Adipocyte (in vitro differentiated cells): ENCODE data around the gene SEMA4D.
A peak's percentile ranks its signal among the peaks of the same experiment; 100 is the strongest.

Experiments used
- DNase-seq: peaks from one replicate; pipeline ENCODE4 v3.0.0-alpha.2; 2015; ENCODE audit warnings: low read depth
- H3K27me3 ChIP-seq: replicated peaks from 2 replicates; pipeline ENCODE4 v1.7.0; 2013; ENCODE audit warnings: mild to moderate bottlenecking, low read length, moderate library complexity; ENCODE audit not compliant: control insufficient read depth, insufficient read depth
- H3K36me3 ChIP-seq: 2 replicates; pipeline ENCODE4 v1.7.0; 2013; ENCODE audit warnings: low read length, mild to moderate bottlenecking, moderate library complexity; ENCODE audit not compliant: control insufficient read depth, insufficient read depth, severe bottlenecking
- H3K4me1 ChIP-seq: 2 replicates; pipeline ENCODE4 v1.7.0; 2013; ENCODE audit warnings: mild to moderate bottlenecking, low read length, moderate library complexity; ENCODE audit not compliant: control insufficient read depth, insufficient read depth
- H3K4me3 ChIP-seq: 2 replicates; pipeline ENCODE4 v1.7.0; 2013; ENCODE audit warnings: mild to moderate bottlenecking, low read length, moderate library complexity
- H3K9ac ChIP-seq: 2 replicates; pipeline ENCODE4 v1.7.0; 2013; ENCODE audit warnings: mild to moderate bottlenecking, low read length, moderate library complexity
- H3K9me3 ChIP-seq: 2 replicates; pipeline ENCODE4 v1.7.0; 2013; ENCODE audit warnings: mild to moderate bottlenecking, low read length, moderate library complexity; ENCODE audit not compliant: control insufficient read depth

SEMA4D gene

GRCh38 chr9:89398621-89399020, 99.3 kb downstream of the SEMA4D start:
- Histone ChIP-seq H3K9ac (no peak overlapping the region), H3K9me3 (no peaks in the 10 kb centered on the region), H3K4me3 (no peak overlapping the region), H3K4me1 (no peaks in the 10 kb centered on the region), H3K36me3 (no peaks in the 10 kb centered on the region), H3K27me3 (no peaks in the 10 kb centered on the region)
- DNase-seq, result no peak

GRCh38 chr9:89397471-89397870, 100.4 kb downstream of the SEMA4D start:
- H3K4me1 ChIP-seq, result no peaks in the 10 kb centered on the region
- no peaks in the 10 kb centered on the region for H3K9me3 ChIP-seq
- H3K27me3 ChIP-seq, result no peaks in the 10 kb centered on the region
- no peak overlapping the region for H3K9ac ChIP-seq
- no peak for DNase-seq
- no peak overlapping the region for H3K4me3 ChIP-seq
- no peaks in the 10 kb centered on the region for H3K36me3 ChIP-seq

GRCh38 chr9:89395931-89396710, 101.8 kb downstream of the SEMA4D start:
- no peak for DNase-seq
- no peaks in the 10 kb centered on the region for H3K27me3 ChIP-seq
- H3K4me3 ChIP-seq, result no peak overlapping the region
- H3K4me1 ChIP-seq, result no peaks in the 10 kb centered on the region
- H3K9ac ChIP-seq, result no peak overlapping the region
- no peaks in the 10 kb centered on the region for H3K9me3 ChIP-seq
- no peaks in the 10 kb centered on the region for H3K36me3 ChIP-seq

- H3K4me3 ChIP-seq, result no peak overlapping the region
- H3K9me3 ChIP-seq, result no peaks in the 10 kb centered on the region
- no peaks in the 10 kb centered on the region for H3K4me1 ChIP-seq
- H3K9ac ChIP-seq, result no peak overlapping the region
- H3K27me3 ChIP-seq, result no peaks in the 10 kb centered on the region
- no peak for DNase-seq
- H3K36me3 ChIP-seq, result no peaks in the 10 kb centered on the region
Observed at GRCh38 chr9:89394412-89394811, 103.5 kb downstream of the SEMA4D start.

GRCh38 chr9:89391585-89391984, 106.3 kb downstream of the SEMA4D start:
- H3K36me3 ChIP-seq, result no peaks in the 10 kb centered on the region
- no peaks in the 10 kb centered on the region for H3K27me3 ChIP-seq
- no peak for DNase-seq

GRCh38 chr9:89390578-89391116, 107.3 kb downstream of the SEMA4D start:
- H3K4me1 ChIP-seq, result peaks cover 14% of the 10 kb centered on the region
- no peaks in the 10 kb centered on the region for H3K9me3 ChIP-seq
- no peak for DNase-seq
- no peaks in the 10 kb centered on the region for H3K27me3 ChIP-seq
- H3K9ac ChIP-seq, result no peak overlapping the region
- no peaks in the 10 kb centered on the region for H3K36me3 ChIP-seq
- H3K4me3 ChIP-seq, result no peak overlapping the region

More at GRCh38 chr9:89391585-89391984, 106.3 kb downstream of the SEMA4D start:
- H3K9me3 ChIP-seq, result no peaks in the 10 kb centered on the region
- peaks cover 14% of the 10 kb centered on the region for H3K4me1 ChIP-seq
- H3K9ac ChIP-seq, result no peak overlapping the region
- no peak overlapping the region for H3K4me3 ChIP-seq

GRCh38 chr9:89390068-89390555, 107.8 kb downstream of the SEMA4D start:
- no peak overlapping the region for H3K4me3 ChIP-seq
- H3K36me3 ChIP-seq, result no peaks in the 10 kb centered on the region
- no peak overlapping the region for H3K9ac ChIP-seq
- H3K4me1 ChIP-seq, result peaks cover 14% of the 10 kb centered on the region
- H3K27me3 ChIP-seq, result no peaks in the 10 kb centered on the region
- no peak for DNase-seq
- no peaks in the 10 kb centered on the region for H3K9me3 ChIP-seq

- H3K36me3 ChIP-seq, result no peaks in the 10 kb centered on the region
Observed at GRCh38 chr9:89388868-89389177, 109.1 kb downstream of the SEMA4D start.

GRCh38 chr9:89388084-89388867, 109.6 kb downstream of the SEMA4D start:
- peaks cover 2% of the 10 kb centered on the region for H3K27me3 ChIP-seq
- no peak overlapping the region for H3K4me3 ChIP-seq
- peak overlapping the region; percentile 50 for H3K9ac ChIP-seq
- no peaks in the 10 kb centered on the region for H3K36me3 ChIP-seq
- no peaks in the 10 kb centered on the region for H3K9me3 ChIP-seq
- peak; percentile 93 for DNase-seq
- peaks cover 14% of the 10 kb centered on the region for H3K4me1 ChIP-seq

More at GRCh38 chr9:89388868-89389177, 109.1 kb downstream of the SEMA4D start:
- Histone ChIP-seq H3K9ac (no peak overlapping the region), H3K27me3 (no peaks in the 10 kb centered on the region), H3K9me3 (no peaks in the 10 kb centered on the region), H3K4me3 (no peak overlapping the region), H3K4me1 (peaks cover 14% of the 10 kb centered on the region)
- no peak for DNase-seq

- H3K9me3 ChIP-seq, result no peaks in the 10 kb centered on the region
- no peaks in the 10 kb centered on the region for H3K36me3 ChIP-seq
- H3K4me3 ChIP-seq, result no peak overlapping the region
- H3K27me3 ChIP-seq, result peaks cover 5% of the 10 kb centered on the region
- H3K4me1 ChIP-seq, result peaks cover 14% of the 10 kb centered on the region
- DNase-seq, result no peak
- H3K9ac ChIP-seq, result peak overlapping the region; percentile 50
Observed at GRCh38 chr9:89387197-89387849, 110.6 kb downstream of the SEMA4D start.

GRCh38 chr9:89386797-89387196, 111.1 kb downstream of the SEMA4D start:
- H3K36me3 ChIP-seq, result no peaks in the 10 kb centered on the region
- DNase-seq, result no peak
- H3K4me3 ChIP-seq, result no peak overlapping the region
- H3K27me3 ChIP-seq, result peaks cover 5% of the 10 kb centered on the region
- no peak overlapping the region for H3K9ac ChIP-seq
- H3K4me1 ChIP-seq, result peaks cover 14% of the 10 kb centered on the region
- H3K9me3 ChIP-seq, result no peaks in the 10 kb centered on the region
